AG10803 (cell line): ENCODE results near the gene FMN2.

ENCODE experiments used
- DNase-seq: peaks from one replicate; pipeline ENCODE4 v3.0.0; 2010; ENCODE audit warnings: low read depth
- H3K4me3 ChIP-seq: 2 replicates; pipeline ENCODE4 v1.5.1; 2011; ENCODE audit warnings: mild to moderate bottlenecking, low read length, control low read depth
- TF ChIP-seq, protein P1 (sequence below): conservative IDR thresholded peaks from 2 replicates; pipeline ENCODE4 v1.5.1; 2011; ENCODE audit warnings: mild to moderate bottlenecking, low read length, control low read depth, inconsistent platforms

Gene FMN2

DNA sequence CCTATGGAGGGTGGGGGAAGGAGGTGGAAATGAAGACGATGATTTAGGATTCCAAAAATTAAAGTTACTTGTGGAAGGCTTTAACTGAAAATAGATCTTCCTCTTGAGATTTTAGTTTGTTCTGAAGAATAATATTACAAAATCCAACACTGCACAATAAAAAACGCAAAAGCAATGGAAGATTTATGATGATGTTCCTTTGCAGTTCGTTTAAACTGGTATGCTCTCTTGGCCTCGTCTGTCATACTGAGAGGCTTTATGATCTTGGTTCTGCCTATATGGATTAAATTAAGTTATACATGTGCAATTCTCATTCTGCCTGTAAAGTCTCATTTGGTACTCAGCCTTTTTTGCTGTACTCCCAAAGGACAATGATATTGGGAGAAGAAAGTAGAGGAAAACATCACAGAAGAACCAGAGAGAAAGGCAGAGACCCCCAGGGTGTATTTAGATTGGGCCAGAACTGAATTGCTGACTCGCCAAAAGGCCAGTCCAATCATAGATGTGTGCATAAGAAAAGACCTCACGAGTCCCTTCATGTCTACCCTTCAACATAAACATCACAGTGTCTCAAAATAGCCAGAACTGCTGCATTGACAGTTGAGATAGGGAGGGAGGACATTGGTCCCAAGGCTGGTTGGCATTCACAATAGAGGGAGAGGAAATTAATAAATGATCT is 331.7 kb downstream of the FMN2 start:
- DNase-seq, result no peak
- TF ChIP-seq, protein P1, sequence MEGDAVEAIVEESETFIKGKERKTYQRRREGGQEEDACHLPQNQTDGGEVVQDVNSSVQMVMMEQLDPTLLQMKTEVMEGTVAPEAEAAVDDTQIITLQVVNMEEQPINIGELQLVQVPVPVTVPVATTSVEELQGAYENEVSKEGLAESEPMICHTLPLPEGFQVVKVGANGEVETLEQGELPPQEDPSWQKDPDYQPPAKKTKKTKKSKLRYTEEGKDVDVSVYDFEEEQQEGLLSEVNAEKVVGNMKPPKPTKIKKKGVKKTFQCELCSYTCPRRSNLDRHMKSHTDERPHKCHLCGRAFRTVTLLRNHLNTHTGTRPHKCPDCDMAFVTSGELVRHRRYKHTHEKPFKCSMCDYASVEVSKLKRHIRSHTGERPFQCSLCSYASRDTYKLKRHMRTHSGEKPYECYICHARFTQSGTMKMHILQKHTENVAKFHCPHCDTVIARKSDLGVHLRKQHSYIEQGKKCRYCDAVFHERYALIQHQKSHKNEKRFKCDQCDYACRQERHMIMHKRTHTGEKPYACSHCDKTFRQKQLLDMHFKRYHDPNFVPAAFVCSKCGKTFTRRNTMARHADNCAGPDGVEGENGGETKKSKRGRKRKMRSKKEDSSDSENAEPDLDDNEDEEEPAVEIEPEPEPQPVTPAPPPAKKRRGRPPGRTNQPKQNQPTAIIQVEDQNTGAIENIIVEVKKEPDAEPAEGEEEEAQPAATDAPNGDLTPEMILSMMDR, result no peak
- no peak overlapping the region for H3K4me3 ChIP-seq

DNA sequence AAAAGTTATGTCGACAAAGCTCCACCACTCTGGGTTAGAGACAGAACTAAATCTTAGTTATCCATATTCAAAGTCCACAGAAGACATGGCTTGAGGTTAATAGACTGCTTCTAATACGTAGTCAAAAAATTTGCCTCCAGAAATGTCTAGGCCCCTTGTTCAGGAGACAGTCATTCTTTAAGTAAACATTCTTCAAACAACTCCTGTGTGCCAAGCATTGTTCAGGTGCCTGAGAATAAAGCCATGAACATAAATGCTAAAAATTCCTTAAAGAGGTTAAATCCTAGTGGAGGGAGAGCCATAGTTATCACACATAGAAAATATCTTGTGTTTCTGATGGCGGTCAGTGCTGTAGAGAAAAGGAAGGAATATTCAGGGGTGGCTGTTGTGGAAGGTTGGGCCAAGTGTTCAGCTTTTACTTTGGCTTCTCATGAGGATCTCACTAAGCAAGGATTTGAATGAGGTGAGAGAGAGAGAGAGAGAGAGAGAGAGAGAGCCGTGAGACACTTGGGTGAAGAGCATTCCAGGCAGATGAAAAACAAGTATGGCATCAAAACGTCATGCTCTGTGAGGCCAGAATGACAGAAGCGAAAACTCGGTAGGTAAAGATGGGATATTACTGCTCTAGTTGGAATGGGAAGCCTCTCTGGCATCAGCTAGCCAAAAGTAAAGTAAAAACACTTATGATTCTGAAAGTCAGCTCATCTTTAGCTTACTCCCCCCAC is 333.2 kb downstream of the FMN2 start:
- no peak overlapping the region for H3K4me3 ChIP-seq
- DNase-seq, result peak; percentile 23
- TF ChIP-seq, protein P1, result no peak

DNA sequence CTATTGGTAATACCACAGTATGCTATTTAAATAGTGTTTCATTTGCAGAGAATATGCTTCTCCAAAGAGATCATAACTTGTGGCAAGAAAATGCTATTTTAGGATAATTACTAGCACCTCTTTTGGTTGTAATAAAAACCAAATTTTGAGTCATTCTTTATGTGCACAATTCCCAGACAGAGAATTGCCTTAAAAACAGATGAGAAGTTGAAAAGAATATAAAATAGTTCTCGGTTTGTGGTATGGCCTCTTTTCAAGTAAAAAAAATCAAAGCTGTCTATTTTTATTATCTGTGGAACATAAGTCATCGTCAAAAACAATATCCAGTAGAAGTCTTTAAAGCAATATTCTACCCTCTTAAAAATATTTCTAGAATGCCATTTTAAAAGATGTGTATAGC is 334.4 kb downstream of the FMN2 start:
- DNase-seq, result peak; percentile 47
- no peak overlapping the region for H3K4me3 ChIP-seq
- TF ChIP-seq, protein P1, result no peak

DNA sequence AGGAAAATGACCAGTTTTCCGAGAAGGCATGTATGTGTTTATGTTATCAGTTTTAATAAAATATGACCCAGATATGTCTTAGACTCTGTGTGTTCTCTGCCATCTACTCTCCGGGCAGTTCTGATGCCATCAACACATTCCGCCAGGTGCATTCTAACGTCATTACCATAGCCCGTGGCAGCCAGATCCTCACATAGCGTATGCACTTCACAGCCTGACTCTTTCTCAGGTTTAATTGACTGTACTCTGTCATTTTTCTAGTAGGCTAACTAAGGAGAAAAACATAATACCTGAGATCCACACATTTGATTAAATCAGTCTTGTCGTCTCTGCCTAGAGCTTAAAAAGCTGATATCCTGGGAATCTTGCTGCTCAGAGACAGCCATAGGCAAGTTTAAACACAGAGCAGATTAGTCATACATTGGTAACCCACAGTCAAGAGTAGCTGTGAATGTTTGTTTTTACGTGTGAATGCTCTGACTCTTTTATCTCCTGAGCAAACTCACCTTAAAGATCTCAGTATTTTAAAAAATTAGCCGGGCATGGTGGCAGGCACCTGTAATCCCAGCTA is 344.4 kb downstream of the FMN2 start:
- no peak for DNase-seq
- H3K4me3 ChIP-seq, result no peak overlapping the region
- TF ChIP-seq, protein P1, result no peak

DNA sequence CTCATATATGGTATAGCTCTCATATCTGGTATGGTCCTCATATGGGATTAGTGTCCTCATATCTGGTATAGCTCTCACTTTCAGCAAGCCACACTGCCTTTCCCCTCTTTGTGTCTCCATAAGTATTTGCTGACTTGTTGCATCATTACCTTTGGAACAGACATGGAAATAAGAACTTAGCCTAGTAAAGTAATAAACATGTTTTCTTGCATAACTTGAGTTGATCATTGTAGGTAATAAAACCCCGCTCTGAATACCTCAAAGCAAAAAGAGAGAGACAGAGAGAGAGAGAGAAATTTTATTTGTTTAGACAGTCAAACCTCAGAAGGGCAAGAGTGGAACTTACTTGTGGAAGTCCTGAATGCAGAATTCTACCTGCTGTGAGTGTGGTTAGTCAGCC is 350.0 kb downstream of the FMN2 start:
- TF ChIP-seq, protein P1, result no peak
- no peak overlapping the region for H3K4me3 ChIP-seq
- peak; percentile 49 for DNase-seq

DNA sequence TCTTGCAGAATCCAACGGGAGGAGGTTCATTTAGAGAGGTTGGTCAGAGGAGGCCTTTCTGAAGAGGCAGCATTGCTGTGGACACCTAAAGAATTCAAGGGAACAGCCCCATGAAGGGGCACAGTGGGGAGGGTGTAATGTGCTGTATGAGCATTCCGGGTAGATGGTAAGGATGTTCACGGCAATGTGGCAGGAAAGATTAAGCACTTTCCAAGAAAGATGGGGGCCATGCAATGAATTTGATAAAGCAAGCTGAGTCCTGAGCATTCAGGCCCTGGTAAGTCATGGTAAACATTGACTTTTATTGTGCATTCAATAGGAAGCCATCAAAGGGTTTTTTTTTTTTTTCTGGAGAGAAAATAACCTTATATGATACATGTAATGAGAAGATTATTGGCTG is 353.7 kb downstream of the FMN2 start:
- H3K4me3 ChIP-seq, result no peak overlapping the region
- DNase-seq, result no peak
- TF ChIP-seq, protein P1, result no peak
